GM20431 (cell line): Measurements from ENCODE around the gene DQX1.

Source experiments
- in situ Hi-C: fragments of 300-500 bp; cut with MseI, MboI; formaldehyde crosslinking; loops from one replicate; pipeline ENCODE4 v1.15.0; 2020; ENCODE audit warnings: low sequenced_read_pairs; ENCODE audit not compliant: unreplicated experiment

The DQX1 gene

GRCh38 chr2:74555610-74556103 lies 29.6 kb upstream of the DQX1 start:
- in situ Hi-C loops: no loop called here

GRCh38 chr2:74554820-74555531 lies 28.9 kb upstream of the DQX1 start:
- in situ Hi-C loops: no loop called here

DNA sequence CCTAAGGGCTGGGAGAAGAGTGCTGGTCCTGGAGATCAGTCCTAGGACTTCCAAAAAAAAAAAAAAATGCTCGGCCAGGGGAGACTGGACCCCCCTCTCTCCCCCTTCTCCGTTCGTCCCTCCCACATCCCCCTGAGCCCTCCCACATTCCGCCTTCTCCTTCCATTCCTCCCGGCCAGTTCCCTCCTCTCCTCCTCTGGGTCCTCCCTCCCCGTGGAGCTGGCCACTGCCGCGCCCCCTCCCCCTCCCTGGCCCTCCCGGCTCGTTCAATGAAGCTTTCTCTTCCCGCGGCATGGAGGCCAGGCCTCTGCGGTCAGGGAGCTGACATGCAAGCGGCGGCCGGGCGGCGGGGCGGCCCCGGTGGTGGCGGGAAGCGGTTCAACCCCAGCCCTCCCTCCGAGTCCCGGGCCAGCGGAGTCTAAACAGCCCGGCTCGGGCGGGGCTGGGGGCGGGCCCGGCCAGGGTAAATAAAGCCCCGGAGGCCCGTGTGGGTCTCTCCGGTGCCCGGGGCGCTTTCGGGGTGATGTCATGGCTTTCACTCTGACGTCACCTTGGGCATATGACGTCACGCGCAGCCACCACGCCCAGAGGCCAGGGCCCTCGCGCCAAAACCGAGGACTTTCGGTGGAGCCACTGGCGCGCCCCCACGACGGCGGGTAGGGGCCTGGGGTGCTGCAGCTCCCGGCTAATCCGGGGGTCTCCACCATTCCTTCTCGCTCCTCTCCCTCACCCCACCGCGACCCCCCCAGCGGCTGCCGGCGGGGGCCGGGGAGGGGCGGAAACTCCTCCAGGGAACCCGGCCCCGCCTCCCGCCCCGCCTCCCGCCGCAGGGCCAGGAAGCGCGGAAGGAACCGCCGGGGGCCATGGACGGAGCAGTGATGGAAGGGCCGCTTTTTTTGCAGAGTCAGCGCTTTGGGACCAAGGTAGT lies 28.1 kb upstream of the DQX1 start, which contains the start of the genes DOK1 and LOXL3:
DOK1 (plus strand) TSS at position 829 of the 928 bp plus-strand sequence; CDS start at position 864, 35 bp downstream.
LOXL3 (minus strand) TSS at position 51 of the 928 bp plus-strand sequence. CDS start 1,308 bp downstream, outside the sequence.
- in situ Hi-C loops: no loop called here

- in situ Hi-C loops: no loop called here
Observed at GRCh38 chr2:74552914-74553811, 27.1 kb upstream of the DQX1 start.

GRCh38 chr2:74551942-74552913 lies 26.2 kb upstream of the DQX1 start:
- in situ Hi-C loops: no loop called here

- in situ Hi-C loops: no loop called here
Observed at GRCh38 chr2:74551530-74551929, 25.5 kb upstream of the DQX1 start.

DNA sequence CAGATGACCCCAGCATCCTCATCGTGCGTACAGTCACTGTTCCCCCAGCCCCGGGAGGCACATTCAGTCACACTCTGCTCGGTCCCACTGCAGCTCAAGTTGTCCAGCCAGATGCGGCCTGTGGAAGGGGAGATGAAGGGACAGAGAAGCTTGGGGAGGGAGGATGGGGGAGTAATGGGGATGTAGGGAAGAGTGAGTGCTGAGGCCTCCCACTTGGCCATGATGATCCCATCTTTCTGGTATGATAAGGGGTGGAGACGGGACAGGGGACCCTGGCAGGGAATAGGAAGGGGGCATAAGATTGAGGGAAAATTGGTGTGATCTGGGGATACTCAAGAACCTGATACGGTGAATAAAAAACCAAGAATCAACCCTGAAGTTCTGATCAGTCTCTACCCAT lies 24.2 kb upstream of the DQX1 start:
- in situ Hi-C loops: no loop called here

DNA sequence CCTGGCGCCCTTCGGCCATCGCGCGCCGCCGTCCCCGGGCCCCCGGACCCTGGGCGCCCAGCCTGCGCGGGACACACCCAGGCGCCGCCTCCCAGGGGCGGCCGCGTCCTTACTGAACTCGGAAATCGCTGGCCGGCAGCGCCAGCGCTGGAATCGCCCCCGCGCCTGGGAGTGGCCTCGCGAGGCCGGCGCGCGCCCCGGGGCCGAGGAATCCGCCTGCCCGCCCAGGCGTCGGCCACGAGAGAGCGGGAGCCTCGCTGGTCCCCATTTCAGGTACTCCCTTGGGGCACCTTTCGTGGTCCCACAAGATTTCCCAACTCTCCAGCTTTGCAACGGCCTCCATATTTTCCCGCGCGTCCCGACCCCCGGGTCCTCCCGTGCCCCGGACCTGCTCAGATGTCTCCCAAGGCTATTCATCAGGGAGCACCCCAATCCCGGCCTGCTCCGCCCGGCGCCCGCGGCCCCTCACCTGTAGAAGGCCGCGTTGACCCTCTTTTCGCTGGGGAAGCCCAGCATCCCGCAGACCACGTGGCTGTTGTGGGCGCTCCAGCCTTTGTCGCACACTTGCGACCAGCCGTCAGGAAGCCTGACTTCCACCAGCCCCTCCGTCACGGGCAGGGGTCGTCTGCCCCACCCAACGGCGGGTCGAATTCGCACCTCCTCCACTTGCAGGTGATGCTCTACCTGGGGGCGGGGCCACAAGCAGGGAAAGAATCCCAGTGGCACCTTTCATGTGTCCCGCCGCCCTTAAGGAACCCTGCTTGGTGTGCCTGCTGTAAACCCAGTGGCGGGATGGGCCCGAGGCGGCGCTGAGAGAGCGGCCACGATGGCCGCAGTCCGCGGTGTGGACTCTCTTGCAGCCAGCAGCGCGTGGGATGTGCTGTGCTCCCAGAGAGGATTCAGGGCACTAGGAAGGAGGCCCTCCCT lies 23.1 kb upstream of the DQX1 start:
- in situ Hi-C loops: no loop called here

DNA sequence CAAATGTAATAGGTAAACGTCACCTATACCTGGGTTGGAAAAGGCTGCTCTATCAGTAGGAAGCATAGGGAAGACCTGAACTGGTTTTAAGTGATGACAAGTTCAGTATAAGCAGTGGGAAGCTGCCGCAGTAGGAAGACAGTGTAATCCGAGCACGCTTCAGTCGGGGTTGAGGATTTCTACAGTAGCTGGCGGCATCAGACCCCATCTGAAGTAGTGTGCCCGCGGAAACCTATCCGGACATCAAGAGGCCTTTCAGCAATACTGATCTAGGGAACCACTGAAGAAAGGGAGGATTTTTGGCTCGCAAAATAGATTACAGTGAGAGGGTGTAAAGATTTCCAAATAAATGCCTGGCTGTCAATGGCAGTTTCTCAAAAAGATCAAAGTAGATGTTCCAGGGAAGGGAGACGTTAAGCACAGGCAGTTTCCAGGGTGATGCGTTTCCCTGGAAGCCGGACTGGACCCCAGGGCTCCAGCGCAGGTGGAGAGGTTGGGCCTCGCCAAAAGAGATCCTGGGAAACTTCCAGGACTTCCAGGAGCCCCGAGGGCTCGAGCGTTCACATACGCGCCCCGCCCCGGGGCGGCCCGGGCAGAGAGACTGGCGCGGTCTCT lies 22.4 kb upstream of the DQX1 start:
- in situ Hi-C loops: no loop called here

DNA sequence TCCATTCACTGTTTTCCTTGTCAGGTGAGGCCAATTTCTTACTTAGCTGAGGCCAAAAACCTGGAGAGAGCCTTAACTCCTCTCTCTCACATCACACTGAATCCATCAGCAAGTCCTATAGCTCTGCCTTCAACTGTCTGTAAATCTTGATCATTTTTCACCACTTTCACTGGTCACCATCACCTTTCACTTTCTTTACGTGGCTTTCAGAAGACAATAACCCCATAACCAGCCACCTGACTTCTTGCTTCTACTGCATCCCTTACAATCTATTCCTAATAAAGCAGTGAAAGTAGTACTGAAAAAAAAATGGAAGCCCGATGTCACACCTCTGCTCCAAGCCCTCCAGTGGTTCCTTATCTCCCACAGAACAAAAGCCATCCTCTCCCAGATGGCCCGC lies 20.0 kb upstream of the DQX1 start:
- in situ Hi-C loops: no loop called here

GRCh38 chr2:74544634-74545033 lies 18.6 kb upstream of the DQX1 start:
- in situ Hi-C loops: no loop called here

DNA sequence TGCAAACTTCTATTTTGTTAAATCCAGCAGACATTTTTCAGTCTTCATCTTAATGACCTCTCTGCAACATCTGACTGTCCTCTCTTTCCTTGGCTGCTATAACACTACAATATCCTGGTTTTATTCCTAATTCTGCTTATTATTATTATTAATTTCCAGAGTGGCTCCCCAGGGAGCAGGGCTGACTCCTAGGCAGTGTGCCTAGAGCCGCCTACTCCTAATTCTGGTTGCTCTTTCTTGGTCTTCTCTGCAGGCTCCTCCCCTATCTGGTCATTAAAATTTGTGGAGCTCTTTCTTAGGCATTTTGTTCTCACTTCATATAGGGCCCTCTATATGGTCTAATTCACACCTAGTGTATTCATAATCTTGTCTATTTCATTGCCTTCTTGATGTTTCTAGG lies 16.9 kb upstream of the DQX1 start:
- in situ Hi-C loops: no loop called here

- in situ Hi-C loops: no loop called here
Observed at GRCh38 chr2:74540291-74540690, 14.3 kb upstream of the DQX1 start.

GRCh38 chr2:74538881-74539339 lies 12.9 kb upstream of the DQX1 start:
- in situ Hi-C loops: no loop called here

- in situ Hi-C loops: no loop called here
Observed at GRCh38 chr2:74537140-74537539, 11.1 kb upstream of the DQX1 start.

- in situ Hi-C loops: no loop called here
Observed at GRCh38 chr2:74536166-74536950, 10.3 kb upstream of the DQX1 start.
